HG03521 (cell line): ENCODE results near the gene MARCHF2.

Source experiments
- ATAC-seq: cut with Tn5 transposase; IDR thresholded peaks from one replicate; pipeline ENCODE4 v1.9.1; 2021; ENCODE audit warnings: mild to moderate bottlenecking, moderate library complexity; ENCODE audit not compliant: unreplicated experiment

Gene MARCHF2

GRCh38 chr19:8387688-8388611 lies 25.2 kb upstream of the MARCHF2 start:
- no peak for ATAC-seq

- ATAC-seq = no peak
These were observed 24.5 kb upstream of the MARCHF2 start for GRCh38 chr19:8388612-8388958.

GRCh38 chr19:8389891-8390616 lies 23.1 kb upstream of the MARCHF2 start, which contains the start of gene RAB11B:
RAB11B (plus strand) TSS chr19:8390360; CDS start chr19:8390417, 57 bp downstream.
- peak; percentile 89 for ATAC-seq

- peak; percentile 29 for ATAC-seq
These were observed 22.5 kb upstream of the MARCHF2 start for GRCh38 chr19:8390617-8390981.

- ATAC-seq = no peak
These were observed 21.7 kb upstream of the MARCHF2 start for GRCh38 chr19:8391198-8392016.

- ATAC-seq = no peak
These were observed 21.0 kb upstream of the MARCHF2 start for GRCh38 chr19:8392017-8392591.

GRCh38 chr19:8393192-8393870 lies 19.8 kb upstream of the MARCHF2 start:
- no peak for ATAC-seq

GRCh38 chr19:8393871-8394250 lies 19.2 kb upstream of the MARCHF2 start:
- no peak for ATAC-seq

GRCh38 chr19:8395621-8396082 lies 17.5 kb upstream of the MARCHF2 start:
- ATAC-seq = no peak

- ATAC-seq = no peak
These were observed 16.9 kb upstream of the MARCHF2 start for GRCh38 chr19:8396185-8396562.

GRCh38 chr19:8396563-8397203 lies 16.4 kb upstream of the MARCHF2 start:
- no peak for ATAC-seq

- no peak for ATAC-seq
These were observed 15.8 kb upstream of the MARCHF2 start for GRCh38 chr19:8397271-8397670.

GRCh38 chr19:8397746-8398310 lies 15.3 kb upstream of the MARCHF2 start:
- no peak for ATAC-seq

GRCh38 chr19:8398311-8398771 lies 14.8 kb upstream of the MARCHF2 start:
- ATAC-seq = no peak

GRCh38 chr19:8399681-8400188 lies 13.4 kb upstream of the MARCHF2 start:
- ATAC-seq = no peak

GRCh38 chr19:8401981-8402411 lies 11.1 kb upstream of the MARCHF2 start:
- no peak for ATAC-seq

- no peak for ATAC-seq
These were observed 9.8 kb upstream of the MARCHF2 start for GRCh38 chr19:8403098-8403819.

- ATAC-seq = no peak
These were observed 9.3 kb upstream of the MARCHF2 start for GRCh38 chr19:8403820-8404109.
